A673 (cell line): ENCODE measurements around the gene FAM114A1.

Source experiments
- EZH2 ChIP-seq: fragments of 200-600 bp; sonication (generic); IDR thresholded peaks from 2 replicates; pipeline ENCODE4 v1.6.1; 2017; ENCODE audit warnings: borderline replicate concordance, low read depth, mild to moderate bottlenecking, mixed read lengths, antibody characterized with exemption, low read length; ENCODE audit not compliant: poor library complexity, severe bottlenecking
- TF ChIP-seq, protein P1 (sequence below): fragments of 300-800, 200-600 bp; sonication (generic); conservative IDR thresholded peaks from 2 replicates; pipeline ENCODE4 v1.5.1; 2017; ENCODE audit warnings: low read depth, mild to moderate bottlenecking, antibody characterized with exemption, low read length, moderate library complexity, mixed read lengths

- TF ChIP-seq EZH2: no peak
- TF ChIP-seq, protein P1, sequence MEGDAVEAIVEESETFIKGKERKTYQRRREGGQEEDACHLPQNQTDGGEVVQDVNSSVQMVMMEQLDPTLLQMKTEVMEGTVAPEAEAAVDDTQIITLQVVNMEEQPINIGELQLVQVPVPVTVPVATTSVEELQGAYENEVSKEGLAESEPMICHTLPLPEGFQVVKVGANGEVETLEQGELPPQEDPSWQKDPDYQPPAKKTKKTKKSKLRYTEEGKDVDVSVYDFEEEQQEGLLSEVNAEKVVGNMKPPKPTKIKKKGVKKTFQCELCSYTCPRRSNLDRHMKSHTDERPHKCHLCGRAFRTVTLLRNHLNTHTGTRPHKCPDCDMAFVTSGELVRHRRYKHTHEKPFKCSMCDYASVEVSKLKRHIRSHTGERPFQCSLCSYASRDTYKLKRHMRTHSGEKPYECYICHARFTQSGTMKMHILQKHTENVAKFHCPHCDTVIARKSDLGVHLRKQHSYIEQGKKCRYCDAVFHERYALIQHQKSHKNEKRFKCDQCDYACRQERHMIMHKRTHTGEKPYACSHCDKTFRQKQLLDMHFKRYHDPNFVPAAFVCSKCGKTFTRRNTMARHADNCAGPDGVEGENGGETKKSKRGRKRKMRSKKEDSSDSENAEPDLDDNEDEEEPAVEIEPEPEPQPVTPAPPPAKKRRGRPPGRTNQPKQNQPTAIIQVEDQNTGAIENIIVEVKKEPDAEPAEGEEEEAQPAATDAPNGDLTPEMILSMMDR: no peak
Observed at GRCh38 chr4:38925492-38926413, 58.1 kb downstream of the FAM114A1 start.
